Measurements from ENCODE around the gene KDM4E. TPM values are rescaled to one million over a fixed set of nuclear protein-coding genes. Genes with fewer than 3 reads are reported as not detected.
A peak's percentile ranks its signal among the peaks of the same experiment; 100 is the strongest.
"Not testable (repeated sequence)": the region's sequence is repeated elsewhere in the genome, so short reads cannot be mapped to it uniquely, and the experiment has no call there.

Gene KDM4E
- polyA plus RNA-seq, 3 donors = not detected

- WGBS, 3 donors = 64 to 66% (median 65%) methylated on average over 4 of the region's 4 CpGs
- no peak overlapping the region for H3K27ac ChIP-seq (ENCODE audit: low read depth, low read length)
Observed at GRCh38 chr11:95044010-95044409, 19.0 kb downstream of the KDM4E start.

- no peak overlapping the region for H3K27ac ChIP-seq (ENCODE audit: low read depth, low read length)
Observed at GRCh38 chr11:95045812-95046211, 20.8 kb downstream of the KDM4E start.

- 73 to 80% (median 78%) methylated on average over 3 of the region's 3 CpGs for WGBS, 3 donors
- H3K27ac ChIP-seq (ENCODE audit: low read depth, low read length) = not testable (repeated sequence)
Observed at GRCh38 chr11:95049122-95049521, 24.1 kb downstream of the KDM4E start, which contains the start of gene KDM4F. Gene KDM4F (plus strand): TSS chr11:95049422.

GRCh38 chr11:95050595-95051202 lies 25.6 kb downstream of the KDM4E start:
- WGBS, 3 donors = 84 to 91% (median 86%) methylated on average over 22 of the region's 22 CpGs
- H3K27ac ChIP-seq (ENCODE audit: low read depth, low read length) = no peak overlapping the region

GRCh38 chr11:95054356-95054755 lies 29.3 kb downstream of the KDM4E start:
- 53 to 88% (median 84%) methylated on average over 2 of the region's 2 CpGs for WGBS, 3 donors
- H3K27ac ChIP-seq (ENCODE audit: low read depth, low read length) = no peak overlapping the region

GRCh38 chr11:95055283-95055897 lies 30.3 kb downstream of the KDM4E start:
- 43 to 48% (median 46%) methylated on average over 2 of the region's 2 CpGs for WGBS, 3 donors

GRCh38 chr11:95057959-95058358 lies 32.9 kb downstream of the KDM4E start:
- WGBS, 3 donors = 95 to 96% (median 95%) methylated on average over 8 of the region's 8 CpGs
- H3K27ac ChIP-seq (ENCODE audit: low read depth, low read length) = no peak overlapping the region

More at GRCh38 chr11:95055283-95055897, 30.3 kb downstream of the KDM4E start:
- H3K27ac ChIP-seq (ENCODE audit: low read depth, low read length) = no peak overlapping the region

GRCh38 chr11:95058621-95059020 lies 33.6 kb downstream of the KDM4E start:
- no peak overlapping the region for H3K27ac ChIP-seq (ENCODE audit: low read depth, low read length)
- WGBS, 3 donors = 78 to 90% (median 86%) methylated on average over 1 of the region's 1 CpG

- WGBS, 3 donors = 86 to 88% (median 86%) methylated on average over 6 of the region's 6 CpGs
- H3K27ac ChIP-seq (ENCODE audit: low read depth, low read length) = no peak overlapping the region
Observed at GRCh38 chr11:95059046-95059445, 34.0 kb downstream of the KDM4E start.

GRCh38 chr11:95065336-95065735 lies 40.3 kb downstream of the KDM4E start:
- H3K27ac ChIP-seq (ENCODE audit: low read depth, low read length) = no peak overlapping the region
- WGBS, 3 donors = 94 to 100% (median 99%) methylated on average over 1 of the region's 1 CpG

- H3K27ac ChIP-seq (ENCODE audit: low read depth, low read length) = peak within 1 kb of the TSS; percentile 60
- WGBS, 3 donors = 0 to 1% (median 1%) methylated on average over 4 of the region's 4 CpGs
Observed at GRCh38 chr11:95066716-95067038, 41.6 kb downstream of the KDM4E start, which contains the start of gene SRSF8. Gene SRSF8 (plus strand): TSS chr11:95066919. CDS start chr11:95067227, 308 bp downstream.

- WGBS, 3 donors = 0 to 1% (median 0%) methylated on average over 83 to 98 of the region's 98 CpGs
- H3K27ac ChIP-seq (ENCODE audit: low read depth, low read length) = peak overlapping the region; percentile 60
Observed at GRCh38 chr11:95067039-95067840, 42.2 kb downstream of the KDM4E start.

GRCh38 chr11:95067841-95068219 lies 42.8 kb downstream of the KDM4E start:
- WGBS, 3 donors = 0 to 1% (median 0%) methylated on average over 16 of the region's 16 CpGs

GRCh38 chr11:95068549-95068948 lies 43.5 kb downstream of the KDM4E start:
- no peak overlapping the region for H3K27ac ChIP-seq (ENCODE audit: low read depth, low read length)
- WGBS, 3 donors = 0 to 3% (median 2%) methylated on average over 5 of the region's 5 CpGs

More at GRCh38 chr11:95067841-95068219, 42.8 kb downstream of the KDM4E start:
- peak overlapping the region; percentile 60 for H3K27ac ChIP-seq (ENCODE audit: low read depth, low read length)

GRCh38 chr11:95070471-95070870 lies 45.4 kb downstream of the KDM4E start:
- WGBS, 3 donors = 80 to 96% (median 91%) methylated on average over 1 of the region's 1 CpG
- H3K27ac ChIP-seq (ENCODE audit: low read depth, low read length) = no peak overlapping the region

GRCh38 chr11:95072948-95073347 lies 47.9 kb downstream of the KDM4E start:
- H3K27ac ChIP-seq (ENCODE audit: low read depth, low read length) = no peak overlapping the region

GRCh38 chr11:95074792-95075563 lies 49.9 kb downstream of the KDM4E start:
- WGBS, 3 donors = 23 to 38% (median 33%) methylated on average over 8 of the region's 8 CpGs
- H3K27ac ChIP-seq (ENCODE audit: low read depth, low read length) = no peak overlapping the region

- 0 to 10% (median 7%) methylated on average over 1 of the region's 1 CpG for WGBS, 3 donors
- H3K27ac ChIP-seq (ENCODE audit: low read depth, low read length) = no peak overlapping the region
Observed at GRCh38 chr11:95076416-95076815, 51.4 kb downstream of the KDM4E start.

GRCh38 chr11:95076981-95077380 lies 51.9 kb downstream of the KDM4E start:
- H3K27ac ChIP-seq (ENCODE audit: low read depth, low read length) = no peak overlapping the region
